Measurements from ENCODE around the gene ZNF774. TPM values are rescaled to one million over a fixed set of nuclear protein-coding genes. Genes with fewer than 3 reads are reported as not detected.
"Not testable (repeated sequence)": the region's sequence is repeated elsewhere in the genome, so short reads cannot be mapped to it uniquely, and the experiment has no call there.

Gene ZNF774
- total RNA-seq, 1 donor from 2014 or later = 4.9 TPM

- intact Hi-C loops (cut with micrococcal nuclease); DNase-seq; ATAC-seq: not testable (repeated sequence)
Measured at GRCh38 chr15:90409587-90409986, 57.5 kb downstream of the ZNF774 start.

- intact Hi-C loops (cut with micrococcal nuclease); ATAC-seq; DNase-seq: not testable (repeated sequence)
Measured at GRCh38 chr15:90410316-90410715, 58.2 kb downstream of the ZNF774 start.

GRCh38 chr15:90411176-90411575, 59.1 kb downstream of the ZNF774 start:
- ATAC-seq (no peak), DNase-seq (no peak)
- intact Hi-C loops (cut with micrococcal nuclease) = no loop called here

Other genes with a start within 250 kb of the ZNF774 start
- 1,172 TPM for gene IDH2, start 249.8 kb upstream of the ZNF774 start, total RNA-seq
- gene SEMA4B, start 151.0 kb upstream of the ZNF774 start, total RNA-seq = 23.9 TPM
- 71.7 TPM for gene CIB1, start 118.3 kb upstream of the ZNF774 start, total RNA-seq
- 13.8 TPM for gene GDPGP1, start 118.1 kb upstream of the ZNF774 start, total RNA-seq
- 0.20 TPM for gene TTLL13, start 102.7 kb upstream of the ZNF774 start, total RNA-seq
- 117 TPM for gene NGRN, start 86.6 kb upstream of the ZNF774 start, total RNA-seq
- gene IQGAP1, start 36.0 kb downstream of the ZNF774 start, total RNA-seq = 35.4 TPM
- 29.8 TPM for gene CRTC3, start 177.6 kb downstream of the ZNF774 start, total RNA-seq